ENCODE measurements around the gene SLC18B1. TPM values are rescaled to one million over a fixed set of nuclear protein-coding genes. Genes with fewer than 3 reads are reported as not detected.

The SLC18B1 gene
- total and polyA plus RNA-seq, 2 of the 8 experiments (the other 6 are each of a cell fraction or from before 2014, with no cell fraction given) = 17.2 to 23.4 TPM

DNA sequence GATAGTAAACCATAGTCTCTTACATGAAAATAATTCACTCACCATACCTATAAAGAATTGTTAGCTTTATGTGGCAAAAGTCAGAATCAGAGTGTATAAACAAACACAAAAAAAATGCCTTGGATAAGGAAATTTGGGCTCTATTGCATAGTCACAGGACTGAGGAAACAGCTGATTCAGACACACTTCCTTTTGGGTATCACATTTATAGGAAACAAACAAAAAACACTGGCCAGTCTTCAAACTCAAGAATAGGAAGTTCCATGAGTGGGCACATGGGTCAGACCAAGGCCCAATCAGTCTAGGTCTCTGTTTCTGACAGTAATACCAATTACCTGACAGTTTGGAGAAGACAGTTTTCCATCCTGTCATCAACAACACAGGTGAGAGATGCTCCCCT, 8.0 kb downstream of the SLC18B1 start (continued):
- no peak for TF ChIP-seq CHD7 (IDR thresholded peaks at IDR 0.05; ENCODE audit: insufficient replicate concordance, low read length)
- TF ChIP-seq, protein P1, sequence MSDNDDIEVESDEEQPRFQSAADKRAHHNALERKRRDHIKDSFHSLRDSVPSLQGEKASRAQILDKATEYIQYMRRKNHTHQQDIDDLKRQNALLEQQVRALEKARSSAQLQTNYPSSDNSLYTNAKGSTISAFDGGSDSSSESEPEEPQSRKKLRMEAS (IDR thresholded peaks at IDR 0.05) = no peak
- TF ChIP-seq EP300 (IDR thresholded peaks at IDR 0.05; ENCODE audit: borderline replicate concordance in 1 of 2, low read depth in 2 of 2, low read length in 2 of 2) = no peak
- TF ChIP-seq, protein P2, sequence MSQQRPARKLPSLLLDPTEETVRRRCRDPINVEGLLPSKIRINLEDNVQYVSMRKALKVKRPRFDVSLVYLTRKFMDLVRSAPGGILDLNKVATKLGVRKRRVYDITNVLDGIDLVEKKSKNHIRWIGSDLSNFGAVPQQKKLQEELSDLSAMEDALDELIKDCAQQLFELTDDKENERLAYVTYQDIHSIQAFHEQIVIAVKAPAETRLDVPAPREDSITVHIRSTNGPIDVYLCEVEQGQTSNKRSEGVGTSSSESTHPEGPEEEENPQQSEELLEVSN (IDR thresholded peaks at IDR 0.05) = no peak

All from H1 (cell line).